HUES48 (cell line): ENCODE measurements around the gene GFI1B.
"Not testable (repeated sequence)": the region's sequence is repeated elsewhere in the genome, so short reads cannot be mapped to it uniquely, and the experiment has no call there.

ENCODE experiments used
- H3K27ac ChIP-seq: one replicate; pipeline ENCODE4 v1.7.0; 2013; ENCODE audit warnings: low read depth, low read length, inconsistent platforms
- H3K27me3 ChIP-seq: 2 replicates; pipeline ENCODE4 v1.6.1; 2013; ENCODE audit warnings: mild to moderate bottlenecking, low read length; ENCODE audit not compliant: control insufficient read depth, insufficient read depth
- H3K36me3 ChIP-seq: 2 replicates; pipeline ENCODE4 v1.6.1; 2013; ENCODE audit warnings: low read length; ENCODE audit not compliant: control insufficient read depth, insufficient read depth
- H3K4me1 ChIP-seq: 2 replicates; pipeline ENCODE4 v1.6.1; 2013; ENCODE audit warnings: mild to moderate bottlenecking, low read length; ENCODE audit not compliant: control insufficient read depth, insufficient read depth
- H3K4me3 ChIP-seq: 2 replicates; pipeline ENCODE4 v1.5.1; 2013; ENCODE audit warnings: mild to moderate bottlenecking, low read depth, low read length
- H3K9ac ChIP-seq: 2 replicates; pipeline ENCODE4 v1.6.1; 2013; ENCODE audit warnings: mild to moderate bottlenecking, low read depth, low read length, moderate library complexity
- H3K9me3 ChIP-seq: 2 replicates; pipeline ENCODE4 v1.6.1; 2013; ENCODE audit warnings: low read length; ENCODE audit not compliant: control insufficient read depth, insufficient read depth

Gene GFI1B

GRCh38 chr9:132993511-132993939 lies 15.0 kb downstream of the GFI1B start:
- Histone ChIP-seq H3K36me3 (no peaks in the 10 kb centered on the region), H3K9me3 (no peaks in the 10 kb centered on the region), H3K27me3 (no peaks in the 10 kb centered on the region), H3K9ac (no peak overlapping the region), H3K4me3 (no peak overlapping the region), H3K27ac (no peak overlapping the region), H3K4me1 (peaks cover 14% of the 10 kb centered on the region)

- peaks cover 14% of the 10 kb centered on the region for H3K4me1 ChIP-seq
- no peak overlapping the region for H3K9ac ChIP-seq
- H3K9me3 ChIP-seq: no peaks in the 10 kb centered on the region
- H3K27me3 ChIP-seq: no peaks in the 10 kb centered on the region; the same call in 1 of the 2 replicates
- no peak overlapping the region for H3K27ac ChIP-seq
- no peaks in the 10 kb centered on the region for H3K36me3 ChIP-seq
- no peak overlapping the region for H3K4me3 ChIP-seq
Observed at GRCh38 chr9:132994410-132995120, 16.1 kb downstream of the GFI1B start.

GRCh38 chr9:132995121-132995420 lies 16.6 kb downstream of the GFI1B start:
- Histone ChIP-seq H3K4me1 (peaks cover 14% of the 10 kb centered on the region), H3K9ac (no peak overlapping the region), H3K36me3 (no peaks in the 10 kb centered on the region), H3K9me3 (no peaks in the 10 kb centered on the region), H3K27ac (no peak overlapping the region), H3K27me3 (peaks cover 3% of the 10 kb centered on the region), H3K4me3 (no peak overlapping the region)

- no peaks in the 10 kb centered on the region for H3K36me3 ChIP-seq
- no peak overlapping the region for H3K9ac ChIP-seq
- H3K4me3 ChIP-seq: no peak overlapping the region
- peaks cover 5% of the 10 kb centered on the region for H3K27me3 ChIP-seq
- peaks cover 18% of the 10 kb centered on the region for H3K4me1 ChIP-seq
- H3K9me3 ChIP-seq: no peaks in the 10 kb centered on the region
- H3K27ac ChIP-seq: no peak overlapping the region
Observed at GRCh38 chr9:132995879-132996278, 17.4 kb downstream of the GFI1B start.

- H3K27me3 ChIP-seq: peaks cover 5% of the 10 kb centered on the region
- no peak overlapping the region for H3K9ac ChIP-seq
- no peak overlapping the region for H3K4me3 ChIP-seq
- no peaks in the 10 kb centered on the region for H3K9me3 ChIP-seq
- H3K4me1 ChIP-seq: peaks cover 18% of the 10 kb centered on the region
- no peak overlapping the region for H3K27ac ChIP-seq
- no peaks in the 10 kb centered on the region for H3K36me3 ChIP-seq
Observed at GRCh38 chr9:132996526-132996925, 18.0 kb downstream of the GFI1B start.

- H3K9ac ChIP-seq: no peak overlapping the region
- no peak overlapping the region for H3K27ac ChIP-seq
- no peaks in the 10 kb centered on the region for H3K36me3 ChIP-seq
- H3K27me3 ChIP-seq: peaks cover 15% of the 10 kb centered on the region
- H3K9me3 ChIP-seq: no peaks in the 10 kb centered on the region
- H3K4me3 ChIP-seq: no peak overlapping the region
- peaks cover 21% of the 10 kb centered on the region for H3K4me1 ChIP-seq
Observed at GRCh38 chr9:132997591-132997990, 19.1 kb downstream of the GFI1B start.

- not testable (repeated sequence) for H3K9ac ChIP-seq
Observed at GRCh38 chr9:132998221-132998620, 19.7 kb downstream of the GFI1B start.

GRCh38 chr9:132998831-132999635 lies 20.5 kb downstream of the GFI1B start:
- Histone ChIP-seq H3K9me3 (no peaks in the 10 kb centered on the region), H3K4me1 (peaks cover 30% of the 10 kb centered on the region), H3K9ac (no peak overlapping the region), H3K27me3 (peaks cover 28% of the 10 kb centered on the region), H3K36me3 (no peaks in the 10 kb centered on the region), H3K27ac (no peak overlapping the region), H3K4me3 (no peak overlapping the region)

More at GRCh38 chr9:132998221-132998620, 19.7 kb downstream of the GFI1B start:
- not testable (repeated sequence) for H3K27ac ChIP-seq, H3K36me3 ChIP-seq, H3K9me3 ChIP-seq, H3K4me3 ChIP-seq
- peaks cover 26% of the 10 kb centered on the region for H3K4me1 ChIP-seq
- peaks cover 22% of the 10 kb centered on the region for H3K27me3 ChIP-seq

GRCh38 chr9:133002147-133003070 lies 23.9 kb downstream of the GFI1B start:
- Histone ChIP-seq H3K9me3 (no peaks in the 10 kb centered on the region), H3K27ac (no peak overlapping the region), H3K4me3 (no peak overlapping the region), H3K4me1 (peaks cover 31% of the 10 kb centered on the region), H3K27me3 (peaks cover 49% of the 10 kb centered on the region), H3K9ac (no peak overlapping the region), H3K36me3 (no peaks in the 10 kb centered on the region)

GRCh38 chr9:133003071-133003461 lies 24.6 kb downstream of the GFI1B start:
- no peaks in the 10 kb centered on the region for H3K36me3 ChIP-seq
- no peak overlapping the region for H3K27ac ChIP-seq
- H3K27me3 ChIP-seq: peaks cover 51% of the 10 kb centered on the region
- no peak overlapping the region for H3K9ac ChIP-seq
- 0 out of 2 replicates have a peak overlapping the region, but pooled peaks have one; percentile 23 for H3K4me3 ChIP-seq
- H3K9me3 ChIP-seq: no peaks in the 10 kb centered on the region
- peaks cover 31% of the 10 kb centered on the region for H3K4me1 ChIP-seq
